HEK293 (cell line): ENCODE measurements around the gene TEAD4.

Experiments used
- KLF1 ChIP-seq: fragments of 450-650 bp; formaldehyde crosslinking; IDR thresholded peaks from 2 replicates; pipeline ENCODE4 v1.5.1; 2016; ENCODE audit warnings: missing biosample characterization, missing genetic modification characterization
- SETDB1 ChIP-seq: IDR thresholded peaks from one replicate; pipeline ENCODE4 v1.6.1; 2017; ENCODE audit warnings: mild to moderate bottlenecking, low read length, moderate library complexity, mixed read lengths; ENCODE audit not compliant: insufficient read length

- TF ChIP-seq KLF1 (tag by site-specific recombination) = no peak
- no peak for TF ChIP-seq SETDB1
Measured at GRCh38 chr12:2992724-2993123, 33.5 kb downstream of the TEAD4 start.
